Measurements from ENCODE around the gene IFT57.
"Not testable (repeated sequence)": the region's sequence is repeated elsewhere in the genome, so short reads cannot be mapped to it uniquely, and the experiment has no call there.

The IFT57 gene, protein sequence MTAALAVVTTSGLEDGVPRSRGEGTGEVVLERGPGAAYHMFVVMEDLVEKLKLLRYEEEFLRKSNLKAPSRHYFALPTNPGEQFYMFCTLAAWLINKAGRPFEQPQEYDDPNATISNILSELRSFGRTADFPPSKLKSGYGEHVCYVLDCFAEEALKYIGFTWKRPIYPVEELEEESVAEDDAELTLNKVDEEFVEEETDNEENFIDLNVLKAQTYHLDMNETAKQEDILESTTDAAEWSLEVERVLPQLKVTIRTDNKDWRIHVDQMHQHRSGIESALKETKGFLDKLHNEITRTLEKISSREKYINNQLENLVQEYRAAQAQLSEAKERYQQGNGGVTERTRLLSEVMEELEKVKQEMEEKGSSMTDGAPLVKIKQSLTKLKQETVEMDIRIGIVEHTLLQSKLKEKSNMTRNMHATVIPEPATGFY

DNA sequence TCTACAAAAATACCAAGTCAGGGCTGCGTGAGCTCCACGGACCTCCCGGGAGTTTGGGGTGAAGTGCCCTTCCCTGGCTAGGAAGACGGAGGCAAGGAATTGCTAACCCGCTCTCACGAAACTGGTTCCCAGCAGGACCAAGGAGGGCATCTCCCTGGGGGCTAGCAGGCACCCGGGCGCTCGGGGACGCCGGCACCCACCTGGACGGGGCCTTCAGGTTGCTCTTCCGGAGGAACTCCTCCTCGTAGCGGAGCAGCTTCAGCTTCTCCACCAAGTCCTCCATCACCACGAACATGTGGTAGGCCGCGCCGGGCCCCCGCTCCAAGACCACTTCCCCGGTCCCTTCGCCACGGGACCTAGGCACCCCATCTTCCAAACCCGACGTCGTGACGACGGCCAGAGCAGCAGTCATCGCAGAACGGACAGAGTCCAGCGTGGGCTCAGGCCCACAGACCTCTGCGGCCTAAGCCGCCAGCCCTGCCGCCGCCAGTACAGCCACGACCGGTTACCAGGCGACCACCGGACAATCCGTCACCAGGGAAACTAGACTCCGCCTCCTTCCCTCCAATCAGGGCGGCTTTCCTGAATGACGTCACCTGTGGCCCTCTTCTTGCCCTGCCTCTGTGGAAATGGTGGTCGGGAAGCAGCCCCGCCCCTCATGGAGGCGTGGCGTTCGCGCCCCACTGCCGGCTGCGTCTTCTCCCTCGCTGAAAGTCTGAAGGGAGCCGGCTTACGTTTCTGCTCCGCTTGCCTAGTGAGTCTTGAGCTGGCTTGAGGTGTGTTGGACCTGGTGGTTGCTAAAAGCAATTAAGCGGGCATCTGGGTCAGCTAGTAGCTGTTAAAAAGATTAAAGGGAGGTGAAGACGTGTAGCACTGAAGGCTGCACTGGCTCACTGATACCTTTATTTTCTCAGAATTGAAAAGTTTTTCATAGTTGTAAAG, at the start of gene IFT57:
IFT57 (minus strand) TSS at position 514 of the 942 bp plus-strand sequence; CDS start at position 412, 102 bp downstream.
- TF ChIP-seq, protein P1, sequence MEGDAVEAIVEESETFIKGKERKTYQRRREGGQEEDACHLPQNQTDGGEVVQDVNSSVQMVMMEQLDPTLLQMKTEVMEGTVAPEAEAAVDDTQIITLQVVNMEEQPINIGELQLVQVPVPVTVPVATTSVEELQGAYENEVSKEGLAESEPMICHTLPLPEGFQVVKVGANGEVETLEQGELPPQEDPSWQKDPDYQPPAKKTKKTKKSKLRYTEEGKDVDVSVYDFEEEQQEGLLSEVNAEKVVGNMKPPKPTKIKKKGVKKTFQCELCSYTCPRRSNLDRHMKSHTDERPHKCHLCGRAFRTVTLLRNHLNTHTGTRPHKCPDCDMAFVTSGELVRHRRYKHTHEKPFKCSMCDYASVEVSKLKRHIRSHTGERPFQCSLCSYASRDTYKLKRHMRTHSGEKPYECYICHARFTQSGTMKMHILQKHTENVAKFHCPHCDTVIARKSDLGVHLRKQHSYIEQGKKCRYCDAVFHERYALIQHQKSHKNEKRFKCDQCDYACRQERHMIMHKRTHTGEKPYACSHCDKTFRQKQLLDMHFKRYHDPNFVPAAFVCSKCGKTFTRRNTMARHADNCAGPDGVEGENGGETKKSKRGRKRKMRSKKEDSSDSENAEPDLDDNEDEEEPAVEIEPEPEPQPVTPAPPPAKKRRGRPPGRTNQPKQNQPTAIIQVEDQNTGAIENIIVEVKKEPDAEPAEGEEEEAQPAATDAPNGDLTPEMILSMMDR (IDR thresholded peaks at IDR 0.05): no peak
- TF ChIP-seq ZFX (IDR thresholded peaks at IDR 0.05; ENCODE audit: borderline replicate concordance): no peak
- peak within 1 kb of the TSS; percentile 67 for H3K27ac ChIP-seq

DNA sequence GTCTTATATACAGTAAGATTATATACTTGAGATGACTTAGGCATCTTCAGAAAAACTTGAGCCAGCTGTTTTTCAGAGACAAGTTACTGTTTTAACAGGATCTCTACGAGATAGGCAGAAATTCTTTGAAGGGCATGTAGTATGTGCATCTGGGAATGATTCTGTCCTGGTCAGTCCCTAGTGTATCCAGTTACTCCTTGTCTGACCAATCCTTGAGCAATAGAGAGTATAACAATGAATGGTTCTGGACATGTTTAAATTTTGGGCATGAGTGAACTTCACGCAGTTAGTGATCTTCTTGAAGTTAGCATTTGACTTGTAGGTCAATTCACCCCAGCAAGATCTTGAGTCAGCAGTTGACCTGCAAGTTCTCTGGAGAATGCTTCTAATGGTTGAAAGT, 49.4 kb upstream of the IFT57 start:
- TF ChIP-seq, protein P1 (IDR thresholded peaks at IDR 0.05): no peak
- no peak for TF ChIP-seq ZFX (IDR thresholded peaks at IDR 0.05; ENCODE audit: borderline replicate concordance)
- no peak overlapping the region for H3K27ac ChIP-seq

DNA sequence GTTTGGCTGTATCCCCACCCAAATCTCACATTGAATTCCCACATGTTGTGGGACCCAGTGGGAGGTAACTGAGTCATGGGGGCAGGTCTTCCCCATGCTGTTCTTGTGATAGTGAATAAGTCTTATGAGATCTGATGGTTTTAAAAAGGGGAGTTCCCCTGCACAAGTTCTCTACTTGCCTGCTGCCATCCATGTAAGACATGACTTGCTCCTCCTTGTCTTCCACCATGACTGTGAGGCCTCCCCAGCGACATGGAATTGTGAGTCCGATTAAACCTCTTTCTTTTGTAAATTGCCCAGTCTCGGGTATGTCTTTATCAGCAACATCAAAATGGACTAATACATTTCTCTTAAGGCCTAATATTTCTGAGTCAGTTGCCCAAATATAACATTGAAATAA, 46.0 kb upstream of the IFT57 start:
- not testable (repeated sequence) for H3K27ac ChIP-seq

DNA sequence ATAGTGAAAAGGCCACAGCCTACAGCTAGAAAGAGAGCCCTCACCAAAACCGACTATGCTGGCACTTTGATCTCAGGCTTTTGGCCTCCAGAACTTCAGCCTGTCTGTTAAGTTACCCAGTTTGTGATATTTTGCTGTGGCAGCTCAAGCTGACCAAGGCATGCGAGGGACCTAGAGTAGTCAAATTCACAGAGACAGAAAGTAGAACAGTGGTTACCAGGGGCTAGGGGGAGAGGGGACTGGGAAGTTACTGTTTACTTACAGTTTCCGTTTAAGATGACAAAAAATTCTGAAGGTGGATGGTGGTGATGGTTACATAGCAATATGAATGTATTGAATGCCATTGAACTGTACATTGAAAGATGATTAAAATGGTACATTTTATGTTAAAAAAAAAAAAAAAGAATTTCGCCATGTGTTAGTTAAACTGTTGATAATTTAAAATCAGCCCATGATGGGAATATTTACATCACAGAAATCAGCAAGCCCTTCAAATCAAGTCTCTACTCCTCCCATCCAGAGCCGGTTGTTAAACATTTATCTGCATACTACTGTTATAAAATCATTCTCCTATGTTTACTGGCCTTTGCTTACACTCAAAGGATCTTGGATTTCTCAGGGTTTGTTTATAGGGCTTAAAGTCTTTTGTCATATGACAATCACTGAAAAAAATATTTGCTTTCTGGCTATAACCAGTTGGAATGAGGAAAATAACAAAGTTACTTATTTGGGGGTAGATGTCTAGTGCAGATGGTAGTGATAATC, 42.5 kb upstream of the IFT57 start:
- H3K27ac ChIP-seq: not testable (repeated sequence)

DNA sequence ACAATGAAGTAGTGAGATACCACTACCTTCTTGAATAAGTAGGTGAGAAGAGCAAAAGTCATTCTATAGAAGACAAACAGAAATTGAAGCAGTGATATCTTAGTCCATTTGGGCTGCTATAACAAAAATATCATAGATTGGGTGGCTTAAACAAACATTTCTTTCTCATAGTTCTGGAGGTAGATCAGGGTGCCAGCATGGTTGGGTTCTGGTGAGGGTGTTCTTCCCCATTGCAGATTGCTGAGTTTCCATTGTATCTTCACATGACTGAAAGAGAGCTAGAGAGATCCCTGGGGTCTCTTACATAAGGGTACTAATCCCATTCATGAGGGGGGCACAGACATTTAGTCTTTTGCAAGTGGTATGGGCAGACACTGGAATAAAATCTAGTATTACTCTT, 32.9 kb upstream of the IFT57 start:
- TF ChIP-seq, protein P1 (IDR thresholded peaks at IDR 0.05): no peak
- no peak for TF ChIP-seq ZFX (IDR thresholded peaks at IDR 0.05; ENCODE audit: borderline replicate concordance)
- H3K27ac ChIP-seq: no peak overlapping the region

DNA sequence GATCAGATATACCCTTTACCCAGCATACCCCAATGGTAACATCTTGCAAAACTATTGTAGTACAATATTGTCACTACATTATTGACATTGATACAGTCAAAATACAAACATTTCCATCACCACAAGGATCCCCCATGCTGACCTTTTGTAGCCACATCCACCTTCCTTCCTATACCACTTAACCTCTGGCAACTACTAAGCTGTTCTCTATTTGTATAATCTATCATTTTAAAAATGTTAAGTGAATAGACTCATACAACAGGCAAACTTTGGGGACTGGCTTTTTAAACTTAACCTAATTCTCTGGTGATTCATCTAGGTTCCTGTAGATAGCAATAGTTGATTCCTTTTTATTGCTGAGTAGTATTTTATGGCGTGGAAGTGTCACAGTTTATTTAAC, 29.6 kb upstream of the IFT57 start:
- no peak overlapping the region for H3K27ac ChIP-seq
- no peak for TF ChIP-seq ZFX (IDR thresholded peaks at IDR 0.05; ENCODE audit: borderline replicate concordance)
- TF ChIP-seq, protein P1 (IDR thresholded peaks at IDR 0.05): no peak

DNA sequence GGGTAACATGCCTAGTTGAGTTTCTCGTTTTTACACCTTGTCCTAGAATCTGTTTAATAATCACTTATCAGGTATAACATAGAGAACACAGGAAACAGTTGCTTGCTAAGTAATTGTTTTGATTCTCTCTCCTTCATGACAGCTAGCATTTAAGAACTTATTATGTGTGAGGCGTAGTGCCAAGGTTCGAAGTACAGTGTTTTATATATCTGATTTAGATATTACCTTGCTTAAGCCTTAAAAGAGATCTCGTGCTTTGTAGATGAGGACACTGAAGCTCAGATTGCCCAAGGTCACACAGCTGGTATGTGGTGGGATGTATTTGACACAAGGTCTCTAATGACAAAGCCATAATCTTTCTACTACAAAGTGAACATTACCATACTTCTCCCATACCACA, 29.0 kb upstream of the IFT57 start:
- H3K27ac ChIP-seq: peak overlapping the region; percentile 38

DNA sequence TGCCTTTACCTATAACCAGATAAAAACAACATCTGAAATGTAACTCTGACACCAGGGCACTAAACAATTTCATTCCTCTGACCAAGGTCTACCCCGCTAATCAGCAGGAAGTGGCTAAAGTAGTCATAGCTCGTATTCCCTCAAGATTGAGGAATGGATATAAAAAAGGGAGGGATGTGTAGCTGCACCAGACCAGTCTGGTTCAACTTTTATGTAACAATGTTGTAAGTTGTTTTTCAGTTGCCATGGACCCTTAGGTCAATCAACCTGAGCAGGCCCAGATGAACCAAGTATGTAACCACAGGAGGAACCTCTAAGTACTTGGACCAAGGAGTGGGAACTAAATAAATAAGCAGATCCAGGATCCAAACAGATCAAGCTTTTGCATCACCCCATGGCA, 28.4 kb upstream of the IFT57 start:
- TF ChIP-seq, protein P1 (IDR thresholded peaks at IDR 0.05): no peak
- no peak for TF ChIP-seq ZFX (IDR thresholded peaks at IDR 0.05; ENCODE audit: borderline replicate concordance)
- H3K27ac ChIP-seq: peak overlapping the region; percentile 38

More for the DNA sequence above, 29.0 kb upstream of the IFT57 start:
- TF ChIP-seq ZFX (IDR thresholded peaks at IDR 0.05; ENCODE audit: borderline replicate concordance): no peak

Data from 22Rv1 (cell line).